Measurements from ENCODE around the gene NQO1.
"Not testable (repeated sequence)": the region's sequence is repeated elsewhere in the genome, so short reads cannot be mapped to it uniquely, and the experiment has no call there.

Gene NQO1

DNA sequence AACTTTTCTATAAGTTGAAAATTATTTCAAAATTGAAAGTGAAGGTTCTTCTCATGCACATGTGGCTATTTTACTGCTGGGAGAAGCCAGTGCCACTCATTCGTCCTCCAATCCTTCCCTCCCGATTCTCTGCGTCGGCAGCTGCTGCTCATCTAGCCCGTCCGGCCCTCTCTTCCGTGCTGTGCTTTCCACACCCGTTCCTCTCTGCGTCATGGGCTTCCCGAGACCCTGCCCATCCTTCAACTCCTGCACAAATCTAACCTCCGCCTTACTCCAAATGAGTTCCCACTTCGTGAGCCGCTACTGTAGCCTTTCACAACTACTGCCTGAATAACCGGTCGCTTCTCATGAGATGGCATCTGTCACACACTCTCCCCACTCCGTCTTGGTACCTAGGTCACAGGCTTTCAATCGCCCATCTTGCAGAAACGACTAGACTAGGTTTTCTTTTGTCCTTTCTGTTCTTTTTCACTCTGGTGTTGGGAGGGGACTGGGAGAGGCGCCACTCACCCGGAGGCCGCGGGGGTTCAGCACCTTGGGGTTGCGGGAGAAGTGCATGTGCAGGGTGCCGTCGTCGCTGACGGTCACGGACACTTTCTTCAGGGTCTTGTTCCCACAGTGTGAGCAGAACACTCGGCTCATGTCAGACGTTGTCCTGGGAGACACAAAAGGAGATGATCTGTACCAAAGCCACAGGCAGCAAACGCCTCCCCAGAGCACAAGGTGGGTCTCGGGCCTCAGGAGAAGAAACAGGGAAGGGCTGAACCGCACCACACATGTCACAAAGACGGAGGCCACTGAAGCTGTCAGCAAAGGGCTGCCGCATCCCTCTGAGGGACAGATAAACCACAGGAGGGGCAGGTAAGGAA, 18.2 kb upstream of the NQO1 start:
- no peak for DNase-seq (ENCODE audit: low read depth in 3 of 3)

DNA sequence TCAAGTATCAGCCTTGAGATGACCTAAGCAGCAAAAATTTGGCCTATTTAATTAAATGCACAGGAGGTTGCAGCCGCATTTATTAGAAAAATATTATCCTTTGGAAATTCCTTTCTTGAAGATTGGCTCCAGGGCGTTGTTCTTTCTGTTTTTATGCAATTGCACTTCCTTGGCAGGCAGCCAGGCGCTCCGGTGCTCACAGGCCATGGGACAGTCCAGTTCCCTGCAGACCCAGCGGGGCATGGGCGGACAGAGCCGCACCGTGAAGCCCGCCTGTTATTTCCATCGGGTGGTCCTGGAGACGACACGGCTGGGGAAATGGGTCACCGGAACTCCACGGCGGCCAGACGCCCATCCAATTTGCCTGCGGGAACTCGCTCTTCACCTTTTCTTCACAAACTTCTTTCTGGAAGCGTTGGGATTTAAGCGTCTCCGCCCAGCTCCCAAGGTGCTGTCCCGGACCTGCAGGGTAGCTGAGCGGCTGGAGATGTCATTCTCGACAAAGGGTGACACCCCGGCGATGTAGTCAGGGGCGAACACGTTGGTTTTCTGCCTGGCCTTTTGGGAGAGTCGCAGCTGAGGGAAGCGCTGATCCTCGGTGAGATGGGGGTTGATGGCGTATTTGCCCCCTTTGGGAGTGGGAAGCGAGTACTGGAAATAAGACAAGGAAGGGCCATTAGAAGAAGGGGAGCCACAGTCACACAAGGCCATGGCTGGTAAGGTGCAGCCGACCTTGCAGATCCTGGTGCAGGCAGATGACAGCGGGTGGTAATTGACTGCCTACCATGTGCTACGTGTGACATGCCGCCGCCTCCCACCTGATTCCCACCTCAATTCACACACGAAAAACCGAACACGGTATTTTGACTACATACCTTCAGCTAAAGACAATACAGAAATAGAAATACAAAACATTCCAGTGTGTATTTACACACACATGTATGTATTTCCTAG, 15.9 kb upstream of the NQO1 start:
- DNase-seq (ENCODE audit: low read depth in 3 of 3), result no peak

DNA sequence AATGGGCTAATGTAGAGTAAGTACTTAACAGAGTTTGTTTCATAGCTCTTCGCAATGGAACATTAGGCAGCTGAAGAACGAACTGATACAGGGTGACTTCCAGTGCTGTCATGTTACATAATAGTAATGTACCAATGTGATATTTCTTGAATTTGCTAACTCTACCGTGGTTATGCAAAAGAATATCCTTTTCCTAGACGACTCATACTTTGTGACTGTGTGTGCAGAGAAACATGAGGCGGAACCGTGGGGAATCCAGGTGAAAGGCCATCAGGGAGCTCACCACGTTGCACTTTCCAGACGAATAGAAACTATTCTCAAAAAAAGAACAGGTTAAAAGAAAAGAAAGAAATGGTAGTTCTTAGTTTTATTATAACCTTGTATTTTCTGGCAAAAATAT, 15.2 kb upstream of the NQO1 start:
- DNase-seq (ENCODE audit: low read depth in 3 of 3), result no peak

DNA sequence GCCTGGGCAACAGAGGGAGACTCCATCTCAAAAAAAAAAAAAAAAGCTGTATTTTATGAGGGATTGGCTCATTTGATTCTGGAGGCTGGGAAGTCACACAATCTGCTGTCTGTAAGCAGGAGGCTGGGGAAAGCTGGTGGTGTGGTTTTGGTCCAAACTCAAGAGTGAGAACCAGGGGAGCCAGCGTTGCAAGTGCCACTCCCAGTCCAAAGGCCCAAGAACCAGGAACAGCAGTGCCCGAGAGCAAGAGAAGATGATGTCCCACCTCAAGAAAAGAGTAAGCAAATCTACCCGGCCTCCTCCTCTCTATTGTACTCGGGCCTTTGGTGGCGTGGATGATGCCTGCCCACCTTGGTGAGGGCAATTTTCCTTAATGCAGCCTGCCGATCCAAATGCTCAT, 5.7 kb upstream of the NQO1 start:
- DNase-seq (ENCODE audit: low read depth in 3 of 3), result no peak

DNA sequence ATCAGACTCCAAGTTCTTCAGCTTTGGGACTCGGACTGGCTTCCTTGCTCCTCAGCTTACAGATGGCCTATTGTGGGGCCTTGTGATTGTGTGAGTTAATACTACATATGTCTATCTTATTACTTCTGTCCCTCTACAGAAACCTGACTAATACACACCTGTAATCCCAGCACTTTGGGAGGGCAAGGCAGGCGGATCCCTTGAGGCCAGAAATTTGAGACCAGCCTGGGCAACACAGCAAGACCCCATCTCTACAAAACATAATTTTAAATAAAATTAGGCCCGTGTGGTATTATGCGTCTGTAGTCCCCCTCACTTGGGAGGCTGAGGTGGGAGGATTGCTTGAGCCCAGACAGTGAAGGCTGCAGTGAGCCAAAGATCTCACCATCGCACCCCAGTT, 4.9 kb upstream of the NQO1 start:
- not testable (repeated sequence) for DNase-seq (ENCODE audit: low read depth in 3 of 3)

DNA sequence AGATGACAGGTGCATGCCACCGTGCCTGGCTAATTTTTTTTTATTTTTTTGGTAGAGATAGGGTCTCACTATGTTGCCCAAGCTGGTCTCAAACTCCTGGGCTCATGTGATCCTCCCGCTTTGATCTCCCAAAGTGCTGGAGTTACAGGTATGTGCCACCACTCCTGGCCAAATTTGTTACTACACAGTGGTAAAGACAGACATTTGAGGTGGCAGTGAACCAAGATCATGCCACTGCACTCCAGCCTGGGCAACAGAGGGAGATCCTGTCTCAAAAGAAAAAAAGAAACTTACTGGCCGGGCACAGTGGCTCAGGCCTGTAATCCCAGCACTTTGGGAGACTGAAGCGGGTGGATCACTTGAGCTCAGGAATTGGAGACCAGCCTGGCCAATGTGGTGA, 2.7 kb upstream of the NQO1 start:
- not testable (repeated sequence) for DNase-seq (ENCODE audit: low read depth in 3 of 3)

DNA sequence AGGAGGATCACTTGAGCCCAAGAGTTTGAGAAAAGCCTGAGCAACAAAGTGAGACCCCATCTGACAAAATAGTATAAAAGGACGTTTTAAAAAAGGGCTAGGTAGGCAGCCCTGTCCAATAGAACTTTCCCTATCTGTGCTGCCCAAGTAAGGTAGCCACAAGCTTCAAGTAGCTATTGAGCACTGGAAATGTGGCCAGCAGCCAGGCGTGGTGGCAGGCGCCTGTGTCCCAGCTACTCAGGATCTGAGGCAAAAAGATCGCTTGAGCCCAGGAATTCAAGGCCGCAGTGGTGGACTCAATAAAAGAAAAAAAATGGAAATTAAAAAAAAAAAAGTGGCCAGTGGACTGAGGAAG, 1.5 kb upstream of the NQO1 start:
- DNase-seq (ENCODE audit: low read depth in 3 of 3), result no peak

DNA sequence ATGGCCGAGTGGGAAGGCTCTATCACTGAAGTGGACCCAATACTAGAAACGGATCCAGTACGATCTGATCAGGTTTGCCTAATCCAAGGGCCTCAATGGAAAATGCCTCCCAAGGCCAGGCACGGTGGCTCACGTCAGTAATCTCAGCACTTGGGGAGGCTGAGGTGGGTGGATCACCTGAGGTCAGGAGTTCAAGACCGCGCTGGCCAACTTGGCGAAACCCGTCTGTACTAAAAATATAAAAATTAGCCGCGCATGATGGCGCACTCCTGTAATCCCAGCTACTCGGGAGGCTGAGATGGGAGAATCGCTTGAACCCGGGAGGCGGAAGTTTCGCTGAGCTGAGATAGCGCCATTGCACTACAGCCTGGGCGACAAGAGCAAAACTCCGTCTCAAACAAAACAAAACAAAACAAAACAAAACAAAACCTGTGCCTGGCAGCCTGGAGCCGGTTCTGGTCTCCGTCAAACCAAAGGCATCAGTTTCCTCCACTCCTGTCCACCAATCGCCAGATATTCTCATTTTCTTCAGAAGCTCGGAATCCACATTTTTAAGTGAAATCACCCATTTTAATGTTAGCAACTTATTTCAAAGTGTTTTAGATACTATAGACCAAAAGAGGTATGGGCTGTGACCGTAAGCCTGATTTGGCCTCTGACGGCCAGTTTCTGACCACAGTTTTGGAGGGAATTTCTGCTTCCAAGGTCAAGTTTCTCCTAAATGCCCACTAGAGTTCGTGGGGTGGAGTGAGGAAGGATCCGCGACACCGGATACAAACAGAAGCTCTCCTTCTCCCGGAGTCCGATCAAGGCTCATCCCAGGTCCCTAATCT, 664 bp downstream of the NQO1 start:
- no peak for DNase-seq (ENCODE audit: low read depth in 3 of 3)

DNA sequence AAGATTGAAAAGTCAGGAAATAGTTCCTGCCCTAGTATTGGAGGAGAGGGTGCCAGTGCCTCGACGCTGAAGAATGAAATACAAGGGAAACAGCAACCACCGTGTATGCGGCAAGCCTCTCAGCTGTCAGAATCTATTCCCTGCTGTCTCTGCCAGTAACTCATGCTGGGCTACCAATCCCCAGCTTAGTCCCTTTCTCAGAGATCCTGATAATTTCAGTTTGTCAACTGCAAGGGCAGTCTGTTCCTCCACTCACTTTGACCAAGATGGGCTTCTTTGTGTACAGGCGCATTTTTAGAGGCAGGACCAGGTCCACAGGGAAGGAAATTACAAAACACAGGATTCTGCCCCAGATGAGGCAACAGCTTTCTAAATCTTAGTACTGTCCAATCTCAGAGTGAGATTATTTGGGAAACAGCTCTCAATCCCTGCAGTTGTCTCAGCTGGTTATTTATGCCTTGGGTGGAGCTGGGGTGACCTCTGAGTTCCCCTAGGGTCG, 1.3 kb downstream of the NQO1 start:
- DNase-seq (ENCODE audit: low read depth in 3 of 3), result no peak

DNA sequence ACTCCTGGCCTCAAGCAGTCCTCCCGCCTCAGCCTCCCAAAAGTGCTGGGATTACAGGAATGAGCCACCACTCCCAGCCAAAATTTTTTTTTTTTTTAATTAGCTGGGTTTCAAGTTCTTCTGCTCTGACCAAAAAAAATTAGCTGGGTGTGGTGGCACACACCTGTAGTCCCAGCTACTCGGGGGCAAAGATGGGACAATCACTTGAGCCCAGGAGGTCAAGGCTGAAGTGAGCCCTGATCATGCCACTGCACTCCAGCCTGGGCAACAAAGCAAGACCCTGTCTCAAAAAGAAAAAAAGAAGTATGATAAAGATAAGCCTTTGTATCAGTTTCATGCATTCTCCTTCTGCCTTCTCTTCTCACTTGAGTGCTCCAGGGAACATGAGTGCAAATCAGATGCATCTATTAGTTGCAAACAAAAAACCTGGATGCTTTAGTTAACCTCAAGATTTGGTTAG, 1.9 kb downstream of the NQO1 start:
- no peak for DNase-seq (ENCODE audit: low read depth in 3 of 3)

DNA sequence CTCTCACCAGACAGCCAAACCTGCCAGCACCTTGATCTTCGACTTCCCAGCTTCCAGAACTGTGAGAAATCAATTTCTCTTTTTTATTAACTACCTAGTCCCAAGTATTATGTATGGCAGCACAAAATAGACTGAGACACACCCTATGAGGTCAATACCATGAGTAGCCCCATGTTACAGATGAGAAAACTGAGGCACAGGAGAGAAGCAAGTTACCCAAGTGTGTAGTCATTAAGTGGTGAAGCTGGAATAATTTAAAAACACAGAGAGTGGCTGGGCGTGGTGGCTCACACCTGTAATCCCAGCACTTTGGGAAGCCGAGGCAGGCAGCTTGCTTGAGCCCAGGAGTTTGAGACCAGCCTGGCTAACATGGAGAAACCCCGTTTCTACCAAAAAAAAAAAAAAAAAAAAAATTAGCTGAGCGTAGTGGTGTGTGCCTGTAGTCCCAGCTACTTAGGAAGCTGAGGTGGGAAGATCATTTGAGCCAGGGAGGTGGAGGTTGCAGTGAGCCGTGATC, 4.9 kb downstream of the NQO1 start:
- no peak for DNase-seq (ENCODE audit: low read depth in 3 of 3)

DNA sequence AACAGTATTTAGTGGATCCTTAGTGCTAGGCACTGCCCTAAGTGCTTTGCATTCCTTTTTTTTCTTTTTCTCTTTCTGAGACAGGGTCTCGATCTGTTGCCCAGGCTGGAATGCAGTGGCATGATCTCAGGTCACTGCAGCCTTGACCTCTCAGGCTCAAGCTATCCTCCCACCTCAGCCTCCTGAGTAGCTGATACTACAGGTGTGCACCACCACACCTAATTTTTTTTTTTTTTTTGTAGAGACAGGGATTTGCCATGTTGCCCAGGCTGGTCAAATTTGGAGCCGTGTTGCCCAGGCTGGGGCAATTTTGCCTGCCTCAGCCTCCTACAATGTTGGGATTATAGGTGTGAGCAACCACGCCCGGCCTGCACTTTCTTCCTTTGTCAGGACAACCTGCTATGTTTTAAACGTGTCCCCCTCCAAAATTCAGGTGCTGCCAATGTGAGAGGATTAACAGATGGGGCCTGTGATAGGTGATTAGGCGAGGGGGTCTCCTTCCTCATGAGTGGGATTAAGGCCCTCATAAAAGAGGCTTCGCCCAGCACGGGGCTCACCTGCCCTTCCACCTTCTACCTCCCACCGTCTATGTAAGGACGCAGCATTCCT, 5.4 kb downstream of the NQO1 start:
- no peak for DNase-seq (ENCODE audit: low read depth in 3 of 3)

DNA sequence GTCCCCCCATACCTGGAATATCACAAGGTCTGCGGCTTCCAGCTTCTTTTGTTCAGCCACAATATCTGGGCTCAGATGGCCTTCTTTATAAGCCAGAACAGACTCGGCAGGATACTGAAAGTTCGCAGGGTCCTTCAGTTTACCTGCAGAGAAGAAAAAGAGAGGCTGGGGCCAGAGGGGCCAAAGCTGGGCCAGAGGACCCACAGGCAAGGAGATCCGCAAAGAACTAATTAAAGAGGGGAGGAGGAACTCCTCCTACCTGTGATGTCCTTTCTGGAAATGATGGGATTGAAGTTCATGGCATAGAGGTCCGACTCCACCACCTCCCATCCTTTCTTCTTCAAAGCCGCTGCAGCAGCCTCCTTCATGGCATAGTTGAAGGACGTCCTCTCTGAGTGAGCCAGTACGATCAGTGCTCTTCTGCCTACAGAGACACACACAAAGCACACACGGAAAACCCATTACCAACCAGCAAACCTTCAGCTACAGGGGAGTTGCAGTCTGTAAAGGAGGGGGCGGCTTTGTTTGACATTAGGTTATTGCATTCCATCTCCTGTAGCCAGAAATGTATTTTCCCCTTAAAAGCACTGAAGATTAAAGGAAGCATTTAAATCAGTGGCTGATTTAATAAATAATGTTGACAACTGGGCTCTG, 8.1 kb downstream of the NQO1 start:
- DNase-seq (ENCODE audit: low read depth in 3 of 3), result no peak

DNA sequence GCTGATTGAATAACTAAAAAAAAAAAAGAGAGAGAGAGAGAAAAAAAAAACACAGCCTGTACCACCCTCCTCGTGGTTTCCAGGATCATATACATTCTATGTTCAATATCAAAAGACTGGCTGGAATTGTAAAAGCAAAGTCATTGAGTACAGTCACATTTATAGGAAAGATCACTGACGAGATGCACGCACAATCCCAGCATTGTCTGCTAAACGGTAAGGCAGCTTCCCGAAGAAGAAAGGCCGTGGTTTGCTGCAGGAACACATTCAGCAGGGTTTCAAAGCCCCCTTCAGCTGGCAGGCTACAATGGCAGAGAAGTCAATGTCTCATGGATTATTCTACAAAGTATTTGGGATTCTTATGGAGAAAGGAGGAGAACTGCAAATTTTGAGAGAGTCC, 9.3 kb downstream of the NQO1 start:
- no peak for DNase-seq (ENCODE audit: low read depth in 3 of 3)

DNA sequence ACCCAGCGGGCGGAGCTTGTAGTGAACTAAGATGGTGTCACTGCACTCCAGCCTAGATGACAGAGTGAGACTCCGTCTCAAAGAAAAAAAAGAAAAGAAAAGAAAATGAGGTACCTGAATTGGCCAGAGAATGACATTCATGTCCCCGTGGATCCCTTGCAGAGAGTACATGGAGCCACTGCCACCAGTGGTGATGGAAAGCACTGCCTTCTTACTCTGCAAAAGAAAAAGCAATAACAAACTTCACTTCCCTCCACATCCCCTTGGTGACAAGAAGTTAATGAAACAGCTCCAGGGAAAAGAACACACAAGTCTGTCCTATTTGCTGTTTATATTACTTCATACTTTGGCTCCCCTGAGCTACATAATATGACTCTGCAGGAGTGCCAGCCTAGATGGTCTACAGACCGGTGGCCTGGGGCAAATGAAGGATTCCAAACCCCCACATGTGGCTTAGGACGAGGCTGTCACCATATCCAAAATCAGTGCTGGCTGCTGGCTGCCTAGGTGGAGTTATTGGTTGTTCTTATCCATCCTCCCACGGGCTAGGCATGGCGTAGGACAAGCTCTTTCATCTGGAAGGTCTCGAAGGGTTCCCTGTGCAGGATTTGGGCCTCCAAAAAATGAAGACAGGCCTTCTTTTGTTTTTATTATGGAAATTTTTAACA, 13.3 kb downstream of the NQO1 start:
- DNase-seq (ENCODE audit: low read depth in 3 of 3), result no peak

DNA sequence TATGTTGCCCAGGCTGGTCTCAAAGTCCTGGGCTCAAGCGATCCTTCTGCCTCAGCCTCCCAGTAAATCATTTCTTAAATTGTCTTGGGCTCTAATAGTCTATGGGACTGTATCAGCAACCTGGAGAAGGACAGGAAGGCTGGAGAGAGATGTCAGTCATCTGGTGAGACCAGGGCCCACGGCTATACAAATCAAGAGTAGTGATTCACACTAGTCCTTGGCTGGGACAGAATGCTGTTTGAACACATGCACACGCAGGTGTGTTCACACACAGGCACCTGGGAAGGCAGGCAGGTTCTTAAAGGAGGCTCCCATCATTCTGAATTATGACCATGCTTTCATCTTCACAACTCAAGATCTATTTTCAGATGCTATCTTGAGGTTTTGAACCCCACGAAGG, 14.1 kb downstream of the NQO1 start:
- DNase-seq (ENCODE audit: low read depth in 3 of 3), result no peak

DNA sequence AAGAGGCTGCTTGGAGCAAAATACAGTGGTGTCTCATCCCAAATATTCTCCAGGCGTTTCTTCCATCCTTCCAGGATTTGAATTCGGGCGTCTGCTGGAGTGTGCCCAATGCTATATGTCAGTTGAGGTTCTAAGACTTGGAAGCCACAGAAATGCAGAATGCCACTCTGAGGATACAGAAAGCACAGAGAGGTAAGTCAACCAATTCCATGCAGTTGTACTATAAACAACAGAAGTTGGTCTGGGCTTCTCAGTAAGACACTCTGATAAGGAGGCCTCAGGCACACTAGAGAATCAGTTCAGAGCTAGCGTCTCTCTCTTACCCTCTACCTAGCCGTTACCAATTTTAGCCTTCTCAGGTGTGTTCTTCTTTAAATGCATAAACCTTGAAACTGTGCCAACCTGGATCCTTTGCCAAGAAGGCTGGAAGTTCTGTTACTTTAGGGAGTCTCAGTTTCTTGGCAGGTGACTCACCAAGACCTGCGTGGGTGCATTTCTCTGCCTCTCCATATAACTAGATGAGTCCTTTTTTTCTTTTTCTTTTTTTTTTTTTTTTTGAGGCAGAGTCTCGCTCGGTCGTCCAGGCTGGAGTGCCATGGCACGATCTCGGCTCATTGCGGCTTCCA, 15.1 kb downstream of the NQO1 start:
- no peak for DNase-seq (ENCODE audit: low read depth in 3 of 3)

DNA sequence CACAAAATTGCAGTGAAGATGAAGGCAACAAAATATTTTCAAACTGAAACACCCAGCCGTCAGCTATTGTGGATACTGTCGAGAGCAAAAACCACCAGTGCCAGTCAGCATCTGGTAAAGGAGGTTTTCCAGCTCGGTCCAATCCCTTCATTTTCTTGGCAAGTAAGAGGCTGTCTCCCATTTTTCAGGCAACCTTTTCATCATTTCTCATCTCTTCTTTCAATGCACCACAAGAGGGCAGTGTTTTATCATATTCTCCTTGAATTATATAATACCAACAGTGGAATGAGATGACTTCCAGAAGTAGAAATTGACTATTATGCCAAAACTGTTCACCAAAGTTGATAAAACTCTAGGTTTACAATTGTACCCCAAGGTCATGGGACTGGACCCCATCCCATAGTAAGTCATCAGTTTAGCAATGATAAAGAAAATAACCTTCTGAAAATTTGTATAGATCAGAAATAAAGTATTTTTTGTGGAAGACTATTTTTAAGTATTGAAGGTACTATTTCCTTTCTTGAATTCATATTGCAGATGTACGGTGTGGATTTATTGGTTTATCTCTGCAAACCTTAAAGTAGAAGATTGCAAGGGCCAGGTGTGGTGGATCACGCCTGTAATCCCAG, 16.8 kb downstream of the NQO1 start:
- DNase-seq (ENCODE audit: low read depth in 3 of 3), result no peak

All from stimulated activated CD4-positive, alpha-beta T cell treated with anti-CD3 and anti-CD28 coated beads, TNF-alpha, amount 100 ng/mL, for 48 hours (primary cell).